Mucosa of descending colon (tissue), 3 donors: ENCODE measurements around the gene FAM168B. TPM values are rescaled to one million over a fixed set of nuclear protein-coding genes. Genes with fewer than 3 reads are reported as not detected.

Experiments
- ATAC-seq: fragments of 200-7000 bp; cut with Tn5 transposase; one replicate; pipeline ENCODE4 v1.9.1; 2020; ENCODE audit warnings: mild to moderate bottlenecking, moderate library complexity
- DNase-seq, 3 donors: peaks; one replicate each; pipeline ENCODE4 v3.0.0-alpha.2; 2020
- H3K36me3 ChIP-seq: fragments of 200-600 bp; one replicate; pipeline ENCODE4 v1.8.0; 2021; ENCODE audit warnings: low read depth, mild to moderate bottlenecking
- H3K4me1 ChIP-seq: fragments of 200-600 bp; one replicate; pipeline ENCODE4 v1.8.0; 2021; ENCODE audit warnings: low read depth, mild to moderate bottlenecking
- H3K4me3 ChIP-seq: fragments of 200-600 bp; one replicate; pipeline ENCODE4 v1.8.0; 2021; ENCODE audit warnings: mild to moderate bottlenecking
- H3K9me3 ChIP-seq: fragments of 200-600 bp; one replicate; pipeline ENCODE4 v1.8.0; 2021; ENCODE audit warnings: mild to moderate bottlenecking
- intact Hi-C, 2 donors: fragments of 100-400 bp; cut with DNase I in 1 of 2; cut with micrococcal nuclease in 1 of 2; formaldehyde crosslinking; loops; one replicate each; pipeline versions ENCODE4 v1.11.0 to v1.11.1; 2022; cut with DNase I, micrococcal nuclease
- total RNA-seq, 3 donors: library from RNA; stranded (reverse); fragmentation: NEBNext Ultra II Directional in 2 of 3; extraction: Animal tissue kit (Norgen Biotek cat#: 25700) in 2 of 3; gene quantifications; one replicate each; pipeline versions ENCODE4 v1.2.1 to v1.2.4, GENCODE V29; 2021 to 2023
- TF ChIP-seq, protein P1 (sequence below): fragments of 200-600 bp; IDR thresholded peaks from one replicate; pipeline ENCODE4 v1.8.0; 2022; ENCODE audit warnings: antibody characterized with exemption, mild to moderate bottlenecking
- donor health status: DM: no; HTN: no; CAD: no; lungs with moderate emphysema.
- donor health status: DM: no; HTN: no; CAD: no.
- donor health status: DM: no; HTN: yes; CAD: no.

Gene FAM168B
- total RNA-seq, 3 donors from 2014 or later, result 79.1 to 131 (median 86.1) TPM

DNA sequence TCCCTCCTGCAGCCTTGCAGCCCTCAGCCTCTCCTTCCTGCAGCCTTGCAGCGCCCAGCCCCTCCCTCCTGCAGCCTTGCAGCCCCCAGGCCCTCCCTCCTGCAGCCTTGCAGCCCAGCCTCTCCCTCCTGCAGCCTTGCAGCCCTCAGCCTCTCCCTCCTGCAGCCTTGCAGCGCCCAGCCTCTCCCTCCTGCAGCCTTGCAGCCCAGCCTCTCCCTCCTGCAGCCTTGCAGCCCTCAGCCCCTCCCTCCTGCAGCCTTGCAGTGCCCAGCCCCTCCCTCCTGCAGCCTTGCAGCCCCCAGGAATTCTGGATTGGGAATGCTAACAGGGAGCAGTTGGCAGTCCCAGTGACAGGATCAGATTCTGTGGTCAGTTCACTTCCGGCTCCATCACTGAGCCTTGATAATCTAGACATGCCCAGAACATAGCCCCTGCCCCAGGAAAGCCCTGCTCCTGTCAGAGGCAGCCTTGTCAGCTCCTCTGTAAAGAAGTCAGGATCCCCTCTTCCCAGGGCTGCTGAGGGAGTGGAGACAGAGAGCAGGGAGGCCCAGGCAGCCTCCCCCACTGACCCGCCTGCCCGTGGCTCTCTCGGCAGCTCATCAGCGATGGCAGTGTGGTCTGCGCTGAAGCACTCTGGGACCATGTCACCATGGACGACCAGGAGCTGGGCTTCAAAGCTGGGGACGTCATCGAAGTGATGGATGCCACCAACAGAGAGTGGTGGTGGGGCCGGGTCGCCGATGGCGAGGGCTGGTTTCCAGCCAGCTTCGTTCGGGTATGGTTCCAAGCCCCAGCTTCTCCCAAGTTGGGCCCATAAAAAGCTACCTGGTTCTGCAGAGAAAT, 54.8 kb downstream of the FAM168B start:
- no peak for DNase-seq
- no peaks in the 10 kb centered on the region for H3K36me3 ChIP-seq
- intact Hi-C loops, result no loop called here
- H3K4me1 ChIP-seq, result peaks cover 4% of the 10 kb centered on the region
- TF ChIP-seq, protein P1, sequence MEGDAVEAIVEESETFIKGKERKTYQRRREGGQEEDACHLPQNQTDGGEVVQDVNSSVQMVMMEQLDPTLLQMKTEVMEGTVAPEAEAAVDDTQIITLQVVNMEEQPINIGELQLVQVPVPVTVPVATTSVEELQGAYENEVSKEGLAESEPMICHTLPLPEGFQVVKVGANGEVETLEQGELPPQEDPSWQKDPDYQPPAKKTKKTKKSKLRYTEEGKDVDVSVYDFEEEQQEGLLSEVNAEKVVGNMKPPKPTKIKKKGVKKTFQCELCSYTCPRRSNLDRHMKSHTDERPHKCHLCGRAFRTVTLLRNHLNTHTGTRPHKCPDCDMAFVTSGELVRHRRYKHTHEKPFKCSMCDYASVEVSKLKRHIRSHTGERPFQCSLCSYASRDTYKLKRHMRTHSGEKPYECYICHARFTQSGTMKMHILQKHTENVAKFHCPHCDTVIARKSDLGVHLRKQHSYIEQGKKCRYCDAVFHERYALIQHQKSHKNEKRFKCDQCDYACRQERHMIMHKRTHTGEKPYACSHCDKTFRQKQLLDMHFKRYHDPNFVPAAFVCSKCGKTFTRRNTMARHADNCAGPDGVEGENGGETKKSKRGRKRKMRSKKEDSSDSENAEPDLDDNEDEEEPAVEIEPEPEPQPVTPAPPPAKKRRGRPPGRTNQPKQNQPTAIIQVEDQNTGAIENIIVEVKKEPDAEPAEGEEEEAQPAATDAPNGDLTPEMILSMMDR, result no peak
- ATAC-seq, result no peak
- no peak overlapping the region for H3K4me3 ChIP-seq
- no peaks in the 10 kb centered on the region for H3K9me3 ChIP-seq

DNA sequence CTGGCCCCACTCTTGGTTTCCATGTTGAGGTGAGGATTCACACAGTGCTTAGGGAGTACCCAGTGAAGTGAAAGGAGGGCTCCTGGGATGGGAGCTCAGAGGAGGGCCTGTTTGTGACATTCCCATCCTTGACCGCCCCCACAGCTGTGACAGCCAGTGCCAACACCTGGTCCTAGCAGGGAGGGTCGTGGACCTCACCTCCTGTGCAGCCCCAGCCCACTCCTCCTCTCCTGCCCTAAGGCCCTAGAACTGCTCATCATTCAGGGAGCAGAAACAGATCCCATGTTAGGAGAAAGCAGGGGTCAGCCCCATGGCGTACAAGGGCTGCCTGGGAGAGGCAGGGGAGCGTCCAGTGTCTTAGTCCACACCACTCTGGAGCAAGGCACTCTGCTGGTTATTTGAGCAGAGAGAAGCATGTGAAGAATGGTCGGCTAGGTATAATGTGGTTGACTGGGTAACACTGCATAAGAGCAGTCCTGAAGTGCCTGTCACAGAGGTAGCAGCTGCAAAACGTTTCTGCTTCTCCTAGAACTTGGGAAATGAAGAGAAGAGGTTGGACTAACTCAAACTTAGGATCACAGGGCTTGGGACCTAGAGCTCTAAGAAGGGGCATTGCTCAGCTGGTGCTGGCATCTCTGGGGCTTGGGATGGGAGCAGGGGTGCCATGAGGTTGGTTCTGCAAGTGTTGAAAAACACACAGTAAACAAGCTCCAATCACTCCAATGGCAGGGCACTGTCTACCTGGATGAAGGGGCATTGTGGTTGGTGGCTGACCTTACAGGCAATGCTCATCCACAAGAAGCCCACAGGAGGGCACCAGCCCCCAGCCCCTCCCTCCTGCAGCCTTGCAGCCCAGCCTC, 55.6 kb downstream of the FAM168B start:
- ATAC-seq (no peak), DNase-seq (no peak)
- Histone ChIP-seq H3K9me3 (no peaks in the 10 kb centered on the region), H3K4me1 (peaks cover 4% of the 10 kb centered on the region), H3K4me3 (no peak overlapping the region), H3K36me3 (no peaks in the 10 kb centered on the region)
- TF ChIP-seq, protein P1, result no peak
- intact Hi-C loops, result no loop called here

DNA sequence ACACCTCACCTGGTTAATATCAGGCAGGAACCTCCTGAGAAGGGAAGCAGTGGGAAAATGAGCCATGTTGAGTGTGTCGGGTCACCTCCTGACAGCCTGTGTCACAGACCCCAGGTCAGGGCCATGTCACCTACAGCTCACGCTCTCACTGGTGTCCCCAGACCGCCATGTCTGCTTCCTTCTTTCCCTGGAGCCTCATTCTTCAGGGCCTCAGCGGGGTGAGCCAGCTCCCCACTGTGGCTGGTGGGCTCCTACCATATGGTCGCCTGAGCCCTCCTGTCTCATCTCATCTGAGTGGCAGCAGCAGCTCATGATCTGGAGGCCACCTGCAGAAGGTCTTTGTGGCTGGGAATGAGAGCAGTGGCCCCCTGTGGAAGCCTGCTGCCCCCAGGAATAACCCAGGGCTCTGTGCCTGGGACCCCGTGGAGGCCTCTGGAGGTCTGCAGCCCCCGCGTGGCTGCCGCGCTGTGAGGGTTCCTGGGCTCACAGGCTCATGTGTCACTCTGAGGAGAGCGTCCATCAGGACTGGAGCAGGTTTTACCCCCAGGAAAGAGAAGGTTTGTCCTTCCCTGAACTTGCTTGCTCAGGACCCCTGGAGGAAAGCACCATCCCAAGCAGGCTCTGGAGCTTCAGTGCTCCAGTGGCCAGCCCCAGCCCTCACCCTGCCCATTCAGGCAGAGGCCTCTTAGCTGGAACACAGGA, 56.4 kb downstream of the FAM168B start:
- TF ChIP-seq, protein P1, result no peak
- ATAC-seq (no peak), DNase-seq (no peak)
- H3K9me3 ChIP-seq, result no peaks in the 10 kb centered on the region
- no peak overlapping the region for H3K4me3 ChIP-seq
- peaks cover 4% of the 10 kb centered on the region for H3K4me1 ChIP-seq
- intact Hi-C loops, result no loop called here
- no peaks in the 10 kb centered on the region for H3K36me3 ChIP-seq

DNA sequence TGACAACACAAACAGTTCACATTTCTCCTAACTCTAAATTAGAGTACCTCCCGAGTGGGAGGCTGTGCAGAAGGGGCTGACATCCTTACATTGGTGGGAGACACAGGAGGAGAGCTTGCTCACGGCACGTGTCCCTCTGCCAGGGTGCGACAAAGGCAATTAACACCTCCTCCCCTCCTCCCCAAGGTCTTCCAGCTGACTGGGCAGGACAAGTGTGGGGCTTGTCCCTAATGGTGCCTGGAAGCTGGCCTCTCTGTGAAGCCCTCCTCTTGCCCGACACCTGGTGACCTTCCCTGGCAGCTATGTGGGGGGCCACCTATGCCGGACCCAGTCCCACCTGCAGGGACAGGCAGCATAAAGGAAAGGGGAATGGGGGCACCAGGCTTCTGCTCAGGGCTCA, 57.0 kb downstream of the FAM168B start:
- intact Hi-C loops, result no loop called here
- Histone ChIP-seq H3K4me3 (no peak overlapping the region), H3K4me1 (peaks cover 4% of the 10 kb centered on the region), H3K9me3 (no peaks in the 10 kb centered on the region), H3K36me3 (no peaks in the 10 kb centered on the region)
- TF ChIP-seq, protein P1, result no peak
- DNase-seq, result no peak
- no peak for ATAC-seq

DNA sequence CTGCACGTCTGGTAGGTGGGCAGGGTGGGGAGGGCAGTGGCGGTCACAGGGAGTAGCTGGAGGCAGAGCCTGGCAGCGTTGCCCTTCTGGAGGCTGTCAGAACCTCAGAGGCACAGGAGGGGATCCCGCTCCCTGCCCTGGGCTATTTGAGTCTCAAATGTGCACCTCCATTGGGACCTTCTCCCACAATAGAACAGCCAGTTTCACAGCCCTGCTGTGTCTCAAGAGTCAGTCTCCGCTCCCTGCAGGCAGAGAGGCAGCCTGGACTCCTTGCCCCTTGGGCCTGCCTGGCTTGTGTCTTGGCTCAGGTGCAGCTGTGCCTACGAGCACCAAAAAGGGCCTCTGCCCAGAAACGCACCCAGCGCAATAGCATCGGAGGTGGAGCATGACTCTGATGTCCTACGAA, 57.4 kb downstream of the FAM168B start:
- Histone ChIP-seq H3K4me1 (peaks cover 4% of the 10 kb centered on the region), H3K4me3 (no peak overlapping the region), H3K9me3 (no peaks in the 10 kb centered on the region), H3K36me3 (no peaks in the 10 kb centered on the region)
- intact Hi-C loops, result no loop called here
- no peak for ATAC-seq
- TF ChIP-seq, protein P1, result no peak
- DNase-seq, result no peak
